PFSK-1 (cell line): ENCODE measurements around the gene ABI3BP.

Experiments
- POLR2AphosphoS5 ChIP-seq: IDR thresholded peaks from 2 replicates; pipeline ENCODE4 v1.6.1; 2012; ENCODE audit warnings: low read depth, mild to moderate bottlenecking, control low read depth, low read length, moderate library complexity
- SIN3A ChIP-seq: IDR thresholded peaks from 2 replicates; pipeline ENCODE4 v1.6.1; 2012; ENCODE audit warnings: mild to moderate bottlenecking, low read length, moderate library complexity, borderline replicate concordance; ENCODE audit not compliant: insufficient read depth
- TAF1 ChIP-seq: IDR thresholded peaks from 2 replicates; pipeline ENCODE4 v1.6.1; 2012; ENCODE audit warnings: low read length, control low read depth, borderline replicate concordance; ENCODE audit not compliant: insufficient read depth
- TF ChIP-seq, protein P1 (sequence below), 2 experiments: IDR thresholded peaks; 2 replicates each; pipeline versions ENCODE4 v1.6.1 to v1.8.0; 2011 to 2012; ENCODE audit warnings: low read depth in 2 of 2, low read length in 2 of 2, control low read depth in 1 of 2, inconsistent platforms in 1 of 2, mild to moderate bottlenecking in 1 of 2, moderate library complexity in 1 of 2; ENCODE audit not compliant: insufficient read depth in 1 of 2

DNA sequence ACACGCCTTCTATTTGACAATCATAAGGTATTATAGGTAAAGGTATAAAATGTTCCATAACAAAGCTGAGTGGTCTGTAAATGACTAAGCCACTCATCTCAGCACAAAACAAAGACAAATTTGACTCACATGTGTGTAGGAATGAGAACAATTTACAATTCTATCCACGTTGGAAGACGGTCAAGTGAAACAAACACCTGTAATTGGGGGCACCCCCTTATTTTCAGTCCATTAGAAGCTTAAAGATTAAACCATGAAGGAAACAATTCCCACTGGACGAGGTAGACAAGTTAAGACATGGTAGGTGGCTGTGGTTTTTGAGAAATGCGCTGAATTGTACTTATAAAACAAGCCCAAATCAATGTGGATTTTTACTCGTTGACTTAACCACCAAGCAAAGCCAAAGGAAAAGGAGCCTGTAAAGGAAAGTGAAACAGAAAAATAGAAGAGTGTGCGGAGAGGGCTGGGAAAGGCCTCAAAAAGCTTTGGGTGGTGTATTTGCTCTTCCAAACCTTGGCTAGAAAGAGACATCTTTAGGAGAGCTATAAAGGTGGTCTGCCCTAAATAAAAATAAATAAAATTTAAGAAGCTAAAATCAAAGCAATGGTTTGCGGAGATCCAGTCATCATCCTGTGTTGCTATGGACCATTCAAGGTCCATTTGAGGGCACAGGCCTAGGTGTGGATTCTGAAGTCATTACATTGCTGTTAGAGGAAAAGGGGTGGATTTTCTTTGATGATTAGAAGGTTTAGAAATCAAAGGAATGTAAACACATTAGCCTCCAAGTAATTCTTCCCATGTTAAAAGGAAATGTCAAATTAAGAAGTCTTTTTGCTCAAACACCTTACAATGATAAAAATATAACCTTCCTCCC lies 148.9 kb downstream of the ABI3BP start:
- TF ChIP-seq POLR2AphosphoS5 (no peak), TAF1 (no peak), SIN3A (no peak)
- TF ChIP-seq, protein P1, sequence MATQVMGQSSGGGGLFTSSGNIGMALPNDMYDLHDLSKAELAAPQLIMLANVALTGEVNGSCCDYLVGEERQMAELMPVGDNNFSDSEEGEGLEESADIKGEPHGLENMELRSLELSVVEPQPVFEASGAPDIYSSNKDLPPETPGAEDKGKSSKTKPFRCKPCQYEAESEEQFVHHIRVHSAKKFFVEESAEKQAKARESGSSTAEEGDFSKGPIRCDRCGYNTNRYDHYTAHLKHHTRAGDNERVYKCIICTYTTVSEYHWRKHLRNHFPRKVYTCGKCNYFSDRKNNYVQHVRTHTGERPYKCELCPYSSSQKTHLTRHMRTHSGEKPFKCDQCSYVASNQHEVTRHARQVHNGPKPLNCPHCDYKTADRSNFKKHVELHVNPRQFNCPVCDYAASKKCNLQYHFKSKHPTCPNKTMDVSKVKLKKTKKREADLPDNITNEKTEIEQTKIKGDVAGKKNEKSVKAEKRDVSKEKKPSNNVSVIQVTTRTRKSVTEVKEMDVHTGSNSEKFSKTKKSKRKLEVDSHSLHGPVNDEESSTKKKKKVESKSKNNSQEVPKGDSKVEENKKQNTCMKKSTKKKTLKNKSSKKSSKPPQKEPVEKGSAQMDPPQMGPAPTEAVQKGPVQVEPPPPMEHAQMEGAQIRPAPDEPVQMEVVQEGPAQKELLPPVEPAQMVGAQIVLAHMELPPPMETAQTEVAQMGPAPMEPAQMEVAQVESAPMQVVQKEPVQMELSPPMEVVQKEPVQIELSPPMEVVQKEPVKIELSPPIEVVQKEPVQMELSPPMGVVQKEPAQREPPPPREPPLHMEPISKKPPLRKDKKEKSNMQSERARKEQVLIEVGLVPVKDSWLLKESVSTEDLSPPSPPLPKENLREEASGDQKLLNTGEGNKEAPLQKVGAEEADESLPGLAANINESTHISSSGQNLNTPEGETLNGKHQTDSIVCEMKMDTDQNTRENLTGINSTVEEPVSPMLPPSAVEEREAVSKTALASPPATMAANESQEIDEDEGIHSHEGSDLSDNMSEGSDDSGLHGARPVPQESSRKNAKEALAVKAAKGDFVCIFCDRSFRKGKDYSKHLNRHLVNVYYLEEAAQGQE (IDR thresholded peaks at IDR 0.05; ENCODE audit: insufficient read depth in 1 of 2, low read depth in 2 of 2, low read length in 2 of 2), result no peak
